IMR-90 (cell line): ENCODE results near the gene LRRC57. TPM values are rescaled to one million over a fixed set of nuclear protein-coding genes. Genes with fewer than 3 reads are reported as not detected.

Source experiments
- ATAC-seq: fragments of 200-7000 bp; cut with Tn5 transposase; 2 replicates; pipeline ENCODE4 v1.9.1; 2020; ENCODE audit warnings: low read depth, mild to moderate bottlenecking, moderate library complexity
- BruUV-seq: library from RNA; stranded (reverse); fragments of 400-500 nt; replicated peaks from 2 replicates; lab custom pipeline; 2021; lab: Mats Ljungman, UMichigan
- CTCF ChIA-PET: fragments of 300-600 bp; formaldehyde crosslinking; extraction: SDS; loops from one replicate; lab custom pipeline; 2021; ENCODE audit warnings: antibody characterized with exemption; lab: Yijun Ruan, JAX
- POLR2A ChIA-PET: fragments of 300-600 bp; sonication (Branson Sonifier 250); formaldehyde crosslinking; loops from one replicate; lab custom pipeline; 2022; ENCODE audit warnings: antibody characterized with exemption; ENCODE audit not compliant: unreplicated experiment; lab: Charles Lee
- DNase-seq: peaks from one replicate; pipeline ENCODE4 v3.0.0; 2013
- H2AFZ ChIP-seq: replicated peaks from 2 replicates; pipeline ENCODE3; 2013; ENCODE audit warnings: low read length, mild to moderate bottlenecking; ENCODE audit not compliant: poor library complexity
- H2AK5ac ChIP-seq: 2 replicates; pipeline ENCODE4 v1.6.1; 2013; ENCODE audit warnings: low read depth, low read length, inconsistent platforms
- H2AK9ac ChIP-seq: replicated peaks from 2 replicates; pipeline ENCODE3; 2013; ENCODE audit warnings: mild to moderate bottlenecking, low read depth, low read length, moderate library complexity; ENCODE audit not compliant: poor library complexity
- H2BK120ac ChIP-seq: 2 replicates; pipeline ENCODE4 v1.6.1; 2013; ENCODE audit warnings: low read depth, low read length, inconsistent platforms
- H2BK15ac ChIP-seq: 3 replicates; pipeline ENCODE4 v1.6.1; 2013; ENCODE audit warnings: low read depth, low read length, inconsistent platforms
- H2BK20ac ChIP-seq: 2 replicates; pipeline ENCODE4 v1.6.1; 2013; ENCODE audit warnings: low read depth, mild to moderate bottlenecking, inconsistent platforms, low read length, moderate library complexity
- H2BK5ac ChIP-seq: 2 replicates; pipeline ENCODE4 v1.6.1; 2013; ENCODE audit warnings: mild to moderate bottlenecking, low read depth, low read length, inconsistent platforms; ENCODE audit not compliant: poor library complexity, severe bottlenecking
- H3K14ac ChIP-seq: replicated peaks from 2 replicates; pipeline ENCODE4 v1.6.1; 2013; ENCODE audit warnings: low read depth, low read length, inconsistent platforms
- H3K18ac ChIP-seq: 2 replicates; pipeline ENCODE4 v1.6.1; 2013; ENCODE audit warnings: low read depth, low read length, control low read depth
- H3K23ac ChIP-seq: 2 replicates; pipeline ENCODE4 v1.6.1; 2013; ENCODE audit warnings: low read depth, low read length, inconsistent platforms
- H3K27ac ChIP-seq: 2 replicates; pipeline ENCODE4 v1.5.1; 2013; ENCODE audit warnings: mild to moderate bottlenecking, control low read depth, low read length; ENCODE audit not compliant: insufficient read depth
- H3K27me3 ChIP-seq: 2 replicates; pipeline ENCODE4 v1.6.1; 2013; ENCODE audit warnings: low read length; ENCODE audit not compliant: control insufficient read depth, insufficient read depth
- H3K36me3 ChIP-seq: 2 replicates; pipeline ENCODE4 v1.6.1; 2013; ENCODE audit warnings: low read length, mixed read lengths; ENCODE audit not compliant: control insufficient read depth, insufficient read depth
- H3K4ac ChIP-seq: 2 replicates; pipeline ENCODE4 v1.6.1; 2013; ENCODE audit warnings: low read depth, low read length, inconsistent platforms
- H3K4me1 ChIP-seq: 2 replicates; pipeline ENCODE4 v1.6.1; 2013; ENCODE audit warnings: low read length, mixed read lengths; ENCODE audit not compliant: control insufficient read depth, insufficient read depth
- H3K4me2 ChIP-seq: 2 replicates; pipeline ENCODE4 v1.6.1; 2013; ENCODE audit warnings: low read depth, mild to moderate bottlenecking, control low read depth, low read length, moderate library complexity
- H3K4me3 ChIP-seq: 2 replicates; pipeline ENCODE4 v1.5.1; 2013; ENCODE audit warnings: low read depth, mild to moderate bottlenecking, control low read depth, low read length, moderate library complexity; ENCODE audit not compliant: insufficient read depth
- H3K56ac ChIP-seq: 2 replicates; pipeline ENCODE4 v1.6.1; 2013; ENCODE audit warnings: low read length, inconsistent platforms; ENCODE audit not compliant: insufficient read depth; ENCODE audit errors: extremely low read depth
- H3K79me1 ChIP-seq, 2 experiments: 2 replicates each; pipeline ENCODE4 v1.6.1; 2013; ENCODE audit warnings: low read length in 2 of 2, inconsistent platforms in 1 of 2, low read depth in 1 of 2
- H3K9ac ChIP-seq: 2 replicates; pipeline ENCODE4 v1.6.1; 2013; ENCODE audit warnings: low read depth, low read length, control low read depth
- H3K9me1 ChIP-seq: 2 replicates; pipeline ENCODE4 v1.6.1; 2013; ENCODE audit warnings: low read length, inconsistent platforms; ENCODE audit not compliant: insufficient read depth
- H3K9me3 ChIP-seq: 2 replicates; pipeline ENCODE4 v1.6.1; 2013; ENCODE audit warnings: low read length; ENCODE audit not compliant: control insufficient read depth, insufficient read depth
- H4K20me1 ChIP-seq: 2 replicates; pipeline ENCODE4 v1.6.1; 2013; ENCODE audit warnings: low read length, inconsistent platforms; ENCODE audit not compliant: insufficient read depth
- H4K5ac ChIP-seq: 2 replicates; pipeline ENCODE4 v1.6.1; 2013; ENCODE audit warnings: mild to moderate bottlenecking, low read depth, low read length, control low read depth
- H4K8ac ChIP-seq, 2 experiments: 2 replicates each; pipeline ENCODE4 v1.6.1; 2013; ENCODE audit warnings: low read depth in 2 of 2, low read length in 2 of 2, control low read depth in 1 of 2, inconsistent platforms in 1 of 2
- H4K91ac ChIP-seq: 2 replicates; pipeline ENCODE4 v1.6.1; 2013; ENCODE audit warnings: low read depth, low read length, inconsistent platforms; ENCODE audit not compliant: insufficient read depth
- CTCF ChIP-seq: conservative IDR thresholded peaks from 2 replicates; pipeline ENCODE4 v1.5.1; 2012; ENCODE audit warnings: mild to moderate bottlenecking, low read depth, low read length, improper control_type of control experiment
- USF2 ChIP-seq: fragments of 150-350 bp; IDR thresholded peaks from 2 replicates; pipeline ENCODE4 v1.6.1; 2017; ENCODE audit warnings: mild to moderate bottlenecking, antibody characterized with exemption, low read length, low read depth
- WGBS, 2 experiments: methylation state at CpG; one replicate each; pipeline versions ENCODE4 v1.1.5 to v1.1.7; 2013; ENCODE audit warnings: missing lambda C conversion rate in 2 of 2; ENCODE audit not compliant: insufficient read length in 1 of 2; ENCODE audit errors: extremely low coverage in 2 of 2; 5-methylcytosine and 5-hydroxymethylcytosine counted together
- dilution Hi-C: fragments of 300-500 bp; cut with HindIII; formaldehyde crosslinking; loops from one replicate; pipeline ENCODE4 v1.14.3; 2018; ENCODE audit warnings: low sequenced_read_pairs; ENCODE audit not compliant: unreplicated experiment
- in situ Hi-C: fragments of 300-500 bp; cut with MboI; formaldehyde crosslinking; loops from 3 replicates; pipeline ENCODE4 v1.14.3; 2019; ENCODE audit warnings: low sequenced_read_pairs, inconsistent platforms, mixed read lengths
- intact Hi-C: fragments of 100-400 bp; cut with micrococcal nuclease; formaldehyde crosslinking; loops from 2 replicates; pipeline ENCODE4 v1.10.0; 2022
- polyA plus RNA-seq, 3 experiments: library from polyadenylated mRNA; depleted of rRNA; stranded (reverse); fragments of >200 nt; gene quantifications; 2 replicates each; pipeline ENCODE4 v1.2.3, GENCODE V29; 2012; ENCODE audit warnings: low replicate concordance in 1 of 3
- total RNA-seq: library from RNA; depleted of rRNA; stranded (reverse); fragments of >200 nt; gene quantifications from 2 replicates; pipeline ENCODE4 v1.2.3, GENCODE V29; 2012

The LRRC57 gene
- total and polyA plus RNA-seq, 2 of the 4 experiments (the other 2 are of a cell fraction): 9.5 to 11.3 TPM

- Histone ChIP-seq H3K4me2 (no peak overlapping the region), H3K23ac (no peak overlapping the region), H3K4me3 (no peak overlapping the region), H4K5ac (no peak overlapping the region), H2BK15ac (no peak overlapping the region), H3K56ac (no peak overlapping the region), H3K9ac (no peak overlapping the region), H2BK5ac (peak overlapping the region; percentile 20), H3K9me1 (peaks cover 6% of the 10 kb centered on the region), H4K20me1 (no peaks in the 10 kb centered on the region), H2AFZ (no peak overlapping the region), H3K18ac (no peak overlapping the region), H2BK20ac (no peak overlapping the region), H3K14ac (no peak overlapping the region), H3K27ac (no peak overlapping the region), H3K4ac (no peak overlapping the region), H3K9me3 (no peaks in the 10 kb centered on the region), H2BK120ac (no peak overlapping the region), H2AK9ac (no peak overlapping the region), H3K4me1 (peaks cover 8% of the 10 kb centered on the region), H3K36me3 (no peaks in the 10 kb centered on the region), H3K27me3 (no peaks in the 10 kb centered on the region), H4K8ac (no peak overlapping the region), H4K91ac (no peak overlapping the region), H3K79me1 (peaks cover 2 to 34% of the 10 kb centered on the region in 2 experiments; a peak in 3 of 4 replicates), H2AK5ac (no peak overlapping the region)
- intact Hi-C loops (no loop called here), in situ Hi-C loops (no loop called here), dilution Hi-C loops (no loop called here)
- CTCF ChIA-PET: interaction anchor here (0.8 to 2.1 kb wide), 4 partner anchors 10 to 43 kb away, joined by 3 to 5 read pairs (median 3); no protein-coding TSS in a partner anchor
- POLR2A ChIA-PET: interaction anchor here (0.7 kb wide), 1 partner anchor 10 kb away, joined by 13 read pairs; no protein-coding TSS in a partner anchor
- no TSS peak for BruUV-seq
- 93% methylated on average over 5 of the region's 10 CpGs; no CpG with 5 or more reads in 1 of the 2 experiments for WGBS, 2 experiments
- TF ChIP-seq CTCF (peak; percentile 41), USF2 (no peak)
- ATAC-seq: peak; percentile 71
- peak; percentile 54 for DNase-seq
Observed at GRCh38 chr15:42591238-42591934, 42.8 kb upstream of the LRRC57 start.
